Measurements from ENCODE around the gene STMN1.

- TF ChIP-seq EZH2phosphoT487 (IDR thresholded peaks at IDR 0.05; ENCODE audit: borderline replicate concordance, low read length), result no peak
- TF ChIP-seq, protein P1, sequence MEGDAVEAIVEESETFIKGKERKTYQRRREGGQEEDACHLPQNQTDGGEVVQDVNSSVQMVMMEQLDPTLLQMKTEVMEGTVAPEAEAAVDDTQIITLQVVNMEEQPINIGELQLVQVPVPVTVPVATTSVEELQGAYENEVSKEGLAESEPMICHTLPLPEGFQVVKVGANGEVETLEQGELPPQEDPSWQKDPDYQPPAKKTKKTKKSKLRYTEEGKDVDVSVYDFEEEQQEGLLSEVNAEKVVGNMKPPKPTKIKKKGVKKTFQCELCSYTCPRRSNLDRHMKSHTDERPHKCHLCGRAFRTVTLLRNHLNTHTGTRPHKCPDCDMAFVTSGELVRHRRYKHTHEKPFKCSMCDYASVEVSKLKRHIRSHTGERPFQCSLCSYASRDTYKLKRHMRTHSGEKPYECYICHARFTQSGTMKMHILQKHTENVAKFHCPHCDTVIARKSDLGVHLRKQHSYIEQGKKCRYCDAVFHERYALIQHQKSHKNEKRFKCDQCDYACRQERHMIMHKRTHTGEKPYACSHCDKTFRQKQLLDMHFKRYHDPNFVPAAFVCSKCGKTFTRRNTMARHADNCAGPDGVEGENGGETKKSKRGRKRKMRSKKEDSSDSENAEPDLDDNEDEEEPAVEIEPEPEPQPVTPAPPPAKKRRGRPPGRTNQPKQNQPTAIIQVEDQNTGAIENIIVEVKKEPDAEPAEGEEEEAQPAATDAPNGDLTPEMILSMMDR (IDR thresholded peaks at IDR 0.05; ENCODE audit: low read depth, low read length, poor library complexity, severe bottlenecking), result no peak
Measured at GRCh38 chr1:25922056-25922970, 16.1 kb upstream of the STMN1 start.
